Natural killer cell (primary cell): ENCODE results near the gene ADAM15. TPM values are rescaled to one million over a fixed set of nuclear protein-coding genes. Genes with fewer than 3 reads are reported as not detected.

Source experiments
- ATAC-seq, 3 donors: fragments of 150-1000 bp in 2 of 3; fragments of 200-7000 bp in 1 of 3; cut with Tn5 transposase; 1 replicate in 1 of 3; 2 replicates in 2 of 3; pipeline ENCODE4 v1.10.0; 2021; ENCODE audit warnings: mild to moderate bottlenecking in 2 of 3, moderate library complexity in 2 of 3
- DNase-seq, 2 donors: peaks; one replicate each; pipeline versions ENCODE4 v3.0.0 to v3.0.0-alpha.2; 2013 to 2021; ENCODE audit warnings: mixed read lengths in 1 of 2
- H3K27ac ChIP-seq: one replicate; pipeline ENCODE4 v1.5.1; 2013; ENCODE audit warnings: mild to moderate bottlenecking, low read length
- H3K27me3 ChIP-seq: one replicate; pipeline ENCODE4 v1.6.1; 2013; ENCODE audit warnings: low read length; ENCODE audit not compliant: control insufficient read depth, insufficient read depth
- H3K36me3 ChIP-seq: one replicate; pipeline ENCODE4 v1.6.1; 2013; ENCODE audit warnings: low read length; ENCODE audit not compliant: control insufficient read depth, insufficient read depth
- H3K4me1 ChIP-seq: one replicate; pipeline ENCODE4 v1.6.1; 2013; ENCODE audit warnings: low read length; ENCODE audit not compliant: control insufficient read depth, insufficient read depth
- H3K4me3 ChIP-seq: one replicate; pipeline ENCODE4 v1.5.1; 2013; ENCODE audit warnings: low read length
- H3K9me3 ChIP-seq: one replicate; pipeline ENCODE4 v1.6.1; 2013; ENCODE audit warnings: low read length; ENCODE audit not compliant: control insufficient read depth, insufficient read depth
- H3K27ac Mint-ChIP-seq, 2 donors: one replicate each; pipeline ENCODE4 v1.8.0; 2022; ENCODE audit warnings: mild to moderate bottlenecking in 2 of 2, mixed read lengths in 2 of 2, moderate library complexity in 1 of 2
- H3K27me3 Mint-ChIP-seq, 2 donors: one replicate each; pipeline ENCODE4 v1.8.0; 2022; ENCODE audit warnings: low read depth in 2 of 2, mixed read lengths in 2 of 2
- H3K36me3 Mint-ChIP-seq: one replicate; pipeline ENCODE4 v1.8.0; 2022; ENCODE audit warnings: mixed read lengths
- H3K4me1 Mint-ChIP-seq, 2 donors: one replicate each; pipeline ENCODE4 v1.8.0; 2022; ENCODE audit warnings: mixed read lengths in 2 of 2
- H3K4me3 Mint-ChIP-seq: one replicate; pipeline ENCODE4 v1.8.0; 2022; ENCODE audit warnings: mild to moderate bottlenecking, moderate library complexity, mixed read lengths
- H3K9me3 Mint-ChIP-seq, 2 donors: one replicate each; pipeline ENCODE4 v1.8.0; 2022; ENCODE audit warnings: mixed read lengths in 2 of 2
- WGBS: methylation state at CpG from one replicate; pipeline ENCODE4 v1.1.7; 2013; ENCODE audit warnings: missing lambda C conversion rate; ENCODE audit not compliant: insufficient coverage; 5-methylcytosine and 5-hydroxymethylcytosine counted together
- intact Hi-C: fragments of 100-400 bp; cut with micrococcal nuclease; formaldehyde crosslinking; loops from one replicate; pipeline ENCODE4 v1.14.2; 2022
- total RNA-seq, 4 donors: library from RNA; stranded (reverse); fragments of 120-200 nt in 1 of 4; gene quantifications; one replicate each; pipeline versions ENCODE4 v1.2.3 to v1.2.4, GENCODE V29; 2013 to 2022
- TF ChIP-seq, protein P1 (sequence below): fragments of 200-600 bp; IDR thresholded peaks from one replicate; pipeline ENCODE4 v1.8.0; 2022; ENCODE audit warnings: antibody characterized with exemption

The ADAM15 gene
- total RNA-seq, 3 donors from 2014 or later (not counting 1 experiment from before 2014, with no cell fraction given), result 54.6 to 83.2 (median 64.7) TPM

GRCh38 chr1:155035936-155036335 is 15.2 kb upstream of the ADAM15 start:
- WGBS, result 92% methylated on average over 1 of the region's 2 CpGs
- H3K4me3 Mint-ChIP-seq, result no peak overlapping the region
- no peak overlapping the region for H3K27ac ChIP-seq
- H3K27me3 Mint-ChIP-seq, result peaks cover 5 to 12% of the 10 kb centered on the region in 2 donors
- H3K9me3 ChIP-seq, result no peaks in the 10 kb centered on the region
- peaks cover 0 to 5% of the 10 kb centered on the region in 2 donors for H3K4me1 Mint-ChIP-seq
- H3K4me3 ChIP-seq, result no peak overlapping the region
- no peaks in the 10 kb centered on the region for H3K4me1 ChIP-seq
- intact Hi-C loops, result no loop called here
- DNase-seq, result no peak
- no peaks in the 10 kb centered on the region for H3K36me3 Mint-ChIP-seq
- no peaks in the 10 kb centered on the region for H3K36me3 ChIP-seq
- no peaks in the 10 kb centered on the region for H3K27me3 ChIP-seq
- H3K27ac Mint-ChIP-seq, result no peak overlapping the region
- TF ChIP-seq, protein P1, sequence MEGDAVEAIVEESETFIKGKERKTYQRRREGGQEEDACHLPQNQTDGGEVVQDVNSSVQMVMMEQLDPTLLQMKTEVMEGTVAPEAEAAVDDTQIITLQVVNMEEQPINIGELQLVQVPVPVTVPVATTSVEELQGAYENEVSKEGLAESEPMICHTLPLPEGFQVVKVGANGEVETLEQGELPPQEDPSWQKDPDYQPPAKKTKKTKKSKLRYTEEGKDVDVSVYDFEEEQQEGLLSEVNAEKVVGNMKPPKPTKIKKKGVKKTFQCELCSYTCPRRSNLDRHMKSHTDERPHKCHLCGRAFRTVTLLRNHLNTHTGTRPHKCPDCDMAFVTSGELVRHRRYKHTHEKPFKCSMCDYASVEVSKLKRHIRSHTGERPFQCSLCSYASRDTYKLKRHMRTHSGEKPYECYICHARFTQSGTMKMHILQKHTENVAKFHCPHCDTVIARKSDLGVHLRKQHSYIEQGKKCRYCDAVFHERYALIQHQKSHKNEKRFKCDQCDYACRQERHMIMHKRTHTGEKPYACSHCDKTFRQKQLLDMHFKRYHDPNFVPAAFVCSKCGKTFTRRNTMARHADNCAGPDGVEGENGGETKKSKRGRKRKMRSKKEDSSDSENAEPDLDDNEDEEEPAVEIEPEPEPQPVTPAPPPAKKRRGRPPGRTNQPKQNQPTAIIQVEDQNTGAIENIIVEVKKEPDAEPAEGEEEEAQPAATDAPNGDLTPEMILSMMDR, result no peak
- no peak for ATAC-seq
- H3K9me3 Mint-ChIP-seq, result no peaks in the 10 kb centered on the region

GRCh38 chr1:155037043-155037442 is 14.1 kb upstream of the ADAM15 start:
- H3K36me3 ChIP-seq, result no peaks in the 10 kb centered on the region
- intact Hi-C loops, result no loop called here
- Mint-ChIP-seq H3K4me1 (peaks cover 0 to 5% of the 10 kb centered on the region in 2 donors), H3K27me3 (peaks cover 5 to 12% of the 10 kb centered on the region in 2 donors), H3K4me3 (no peak overlapping the region), H3K27ac (no peak overlapping the region), H3K9me3 (no peaks in the 10 kb centered on the region), H3K36me3 (no peaks in the 10 kb centered on the region)
- TF ChIP-seq, protein P1, result no peak
- no peak for DNase-seq
- 95% methylated on average over 3 of the region's 3 CpGs for WGBS
- H3K4me1 ChIP-seq, result no peaks in the 10 kb centered on the region
- no peaks in the 10 kb centered on the region for H3K27me3 ChIP-seq
- H3K9me3 ChIP-seq, result no peaks in the 10 kb centered on the region
- H3K4me3 ChIP-seq, result no peak overlapping the region
- no peak for ATAC-seq
- H3K27ac ChIP-seq, result no peak overlapping the region

- intact Hi-C loops, result no loop called here
- 82% methylated on average over 6 of the region's 6 CpGs for WGBS
- TF ChIP-seq, protein P1, result no peak
Observed at GRCh38 chr1:155037851-155038441, 13.2 kb upstream of the ADAM15 start.

More at GRCh38 chr1:155037851-155038441, 13.2 kb upstream of the ADAM15 start:
- no peak overlapping the region for H3K4me3 ChIP-seq
- no peaks in the 10 kb centered on the region for H3K27me3 ChIP-seq
- no peak overlapping the region for H3K27ac ChIP-seq
- no peaks in the 10 kb centered on the region for H3K36me3 Mint-ChIP-seq
- no peaks in the 10 kb centered on the region for H3K36me3 ChIP-seq
- H3K4me1 Mint-ChIP-seq, result peaks cover 0 to 5% of the 10 kb centered on the region in 2 donors
- H3K4me3 Mint-ChIP-seq, result no peak overlapping the region
- peaks cover 5 to 12% of the 10 kb centered on the region in 2 donors for H3K27me3 Mint-ChIP-seq
- DNase-seq (no peak), ATAC-seq (no peak)
- H3K9me3 ChIP-seq, result no peaks in the 10 kb centered on the region
- no peak overlapping the region for H3K27ac Mint-ChIP-seq
- H3K9me3 Mint-ChIP-seq, result no peaks in the 10 kb centered on the region
- H3K4me1 ChIP-seq, result no peaks in the 10 kb centered on the region
